HepG2 (cell line): Measurements from ENCODE around the gene ABAT. TPM values are rescaled to one million over a fixed set of nuclear protein-coding genes. Genes with fewer than 3 reads are reported as not detected.

Experiments
- GATAD1 ChIP-seq: IDR thresholded peaks from 2 replicates; pipeline ENCODE4 v1.6.1; 2016; ENCODE audit warnings: missing genetic modification reagents, missing compliant biosample characterization
- HNRNPH1 ChIP-seq: fragments of 200-400 bp; formaldehyde crosslinking; optimal IDR thresholded peaks from 2 replicates; pipeline ENCODE3; 2017; ENCODE audit warnings: mild to moderate bottlenecking, low read depth, low read length
- HOXA5 ChIP-seq: sonication (generic); formaldehyde crosslinking; IDR thresholded peaks from 2 replicates; pipeline ENCODE4 v1.4.0; 2020; ENCODE audit warnings: missing genetic modification reagents
- NFE2 ChIP-seq: sonication (generic); formaldehyde crosslinking; IDR thresholded peaks from 2 replicates; pipeline ENCODE4 v1.4.0; 2020; ENCODE audit warnings: missing genetic modification reagents
- RXRA ChIP-seq: sonication (generic); formaldehyde crosslinking; IDR thresholded peaks from 2 replicates; pipeline ENCODE4 v1.5.1; 2020; ENCODE audit warnings: missing genetic modification reagents
- SALL1 ChIP-seq: sonication (generic); formaldehyde crosslinking; IDR thresholded peaks from 2 replicates; pipeline ENCODE4 v1.8.0; 2022; ENCODE audit warnings: mild to moderate bottlenecking, missing genetic modification reagents
- SKIL ChIP-seq: sonication (generic); formaldehyde crosslinking; IDR thresholded peaks from 2 replicates; pipeline ENCODE4 v1.8.0; 2022; ENCODE audit warnings: missing genetic modification reagents, mild to moderate bottlenecking, moderate library complexity, borderline replicate concordance
- SOX5 ChIP-seq: IDR thresholded peaks from 2 replicates; pipeline ENCODE4 v1.6.1; 2016; ENCODE audit warnings: borderline replicate concordance
- TBX3 ChIP-seq: fragments of 450-650 bp; IDR thresholded peaks from 2 replicates; pipeline ENCODE4 v1.6.1; 2017; ENCODE audit warnings: antibody characterized with exemption, mild to moderate bottlenecking, inconsistent platforms, borderline replicate concordance
- TOPORS ChIP-seq: sonication (generic); formaldehyde crosslinking; IDR thresholded peaks from 2 replicates; pipeline ENCODE4 v1.8.0; 2023; ENCODE audit warnings: mild to moderate bottlenecking, missing genetic modification reagents
- U2AF2 ChIP-seq: fragments of 200-400 bp; formaldehyde crosslinking; IDR thresholded peaks from 2 replicates; pipeline ENCODE4 v1.6.1; 2017; ENCODE audit warnings: low read depth, mild to moderate bottlenecking, low read length
- ZNF253 ChIP-seq: sonication (generic); formaldehyde crosslinking; IDR thresholded peaks from 2 replicates; pipeline ENCODE4 v1.8.0; 2022; ENCODE audit warnings: mild to moderate bottlenecking, missing genetic modification reagents, borderline replicate concordance
- ZNF329 ChIP-seq: sonication (generic); formaldehyde crosslinking; IDR thresholded peaks from 2 replicates; pipeline ENCODE4 v1.9.0; 2021; ENCODE audit warnings: low read depth, mild to moderate bottlenecking, missing genetic modification reagents
- polyA plus RNA-seq, 8 experiments: library from polyadenylated mRNA; depleted of rRNA in 3 of 8; stranded (reverse) in 7 of 8; unstranded in 1 of 8; fragments of >200 nt; fragmentation: Illumina TruSeq in 4 of 8; extraction: Trizol in 4 of 8; gene quantifications; 2 replicates each; pipeline versions ENCODE4 v1.2.1 to v1.2.3, GENCODE V29; 2011 to 2016; ENCODE audit warnings: low read depth in 4 of 8, missing spikeins in 1 of 8, mixed read lengths in 1 of 8; ENCODE audit not compliant: insufficient read depth in 1 of 8
- total RNA-seq, 5 experiments: library from RNA; depleted of rRNA; stranded (reverse); fragments of >200 nt; fragmentation: Illumina TruSeq; extraction: Trizol; gene quantifications; 2 replicates each; pipeline ENCODE4 v1.2.3, GENCODE V29; 2016; ENCODE audit warnings: low read depth in 1 of 5
- TF ChIP-seq, protein P1 (sequence below): sonication (generic); formaldehyde crosslinking; IDR thresholded peaks from 2 replicates; pipeline ENCODE4 v1.5.0; 2020; ENCODE audit warnings: missing genetic modification reagents
- TF ChIP-seq, protein P2 (sequence below): sonication (generic); formaldehyde crosslinking; IDR thresholded peaks from 2 replicates; pipeline ENCODE4 v1.4.0; 2020; ENCODE audit warnings: missing genetic modification reagents
- TF ChIP-seq, protein P3 (sequence below): sonication (generic); formaldehyde crosslinking; IDR thresholded peaks from one replicate; pipeline ENCODE4 v1.5.1; 2020; ENCODE audit warnings: mild to moderate bottlenecking, missing genetic modification reagents; ENCODE audit errors: not compliant biosample characterization

Gene ABAT
- total and polyA plus RNA-seq, 2 of the 13 experiments (the other 11 are each of a cell fraction or from before 2014, with no cell fraction given): 47.6 to 97.3 TPM

GRCh38 chr16:8725513-8726178 lies 51.2 kb downstream of the ABAT start (continued):
- TF ChIP-seq, protein P1, sequence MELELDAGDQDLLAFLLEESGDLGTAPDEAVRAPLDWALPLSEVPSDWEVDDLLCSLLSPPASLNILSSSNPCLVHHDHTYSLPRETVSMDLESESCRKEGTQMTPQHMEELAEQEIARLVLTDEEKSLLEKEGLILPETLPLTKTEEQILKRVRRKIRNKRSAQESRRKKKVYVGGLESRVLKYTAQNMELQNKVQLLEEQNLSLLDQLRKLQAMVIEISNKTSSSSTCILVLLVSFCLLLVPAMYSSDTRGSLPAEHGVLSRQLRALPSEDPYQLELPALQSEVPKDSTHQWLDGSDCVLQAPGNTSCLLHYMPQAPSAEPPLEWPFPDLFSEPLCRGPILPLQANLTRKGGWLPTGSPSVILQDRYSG (CRISPR knock-in tag): no peak
- TF ChIP-seq HNRNPH1 (no peak), HOXA5 (CRISPR knock-in tag) (no peak), U2AF2 (no peak), ZNF253 (CRISPR knock-in tag) (no peak), RXRA (CRISPR knock-in tag) (no peak; the same call in 1 of the 2 replicates), TBX3 (no peak), GATAD1 (0 out of 2 replicates have a peak, but pooled peaks have one; percentile 19), SKIL (CRISPR knock-in tag) (no peak), TOPORS (CRISPR knock-in tag) (no peak), ZNF329 (CRISPR knock-in tag) (no peak), SOX5 (CRISPR knock-in tag) (peak; percentile 57; the same call in 1 of the 2 replicates), SALL1 (CRISPR knock-in tag) (no peak; the same call in 1 of the 2 replicates), NFE2 (CRISPR knock-in tag) (no peak)
- TF ChIP-seq, protein P2, sequence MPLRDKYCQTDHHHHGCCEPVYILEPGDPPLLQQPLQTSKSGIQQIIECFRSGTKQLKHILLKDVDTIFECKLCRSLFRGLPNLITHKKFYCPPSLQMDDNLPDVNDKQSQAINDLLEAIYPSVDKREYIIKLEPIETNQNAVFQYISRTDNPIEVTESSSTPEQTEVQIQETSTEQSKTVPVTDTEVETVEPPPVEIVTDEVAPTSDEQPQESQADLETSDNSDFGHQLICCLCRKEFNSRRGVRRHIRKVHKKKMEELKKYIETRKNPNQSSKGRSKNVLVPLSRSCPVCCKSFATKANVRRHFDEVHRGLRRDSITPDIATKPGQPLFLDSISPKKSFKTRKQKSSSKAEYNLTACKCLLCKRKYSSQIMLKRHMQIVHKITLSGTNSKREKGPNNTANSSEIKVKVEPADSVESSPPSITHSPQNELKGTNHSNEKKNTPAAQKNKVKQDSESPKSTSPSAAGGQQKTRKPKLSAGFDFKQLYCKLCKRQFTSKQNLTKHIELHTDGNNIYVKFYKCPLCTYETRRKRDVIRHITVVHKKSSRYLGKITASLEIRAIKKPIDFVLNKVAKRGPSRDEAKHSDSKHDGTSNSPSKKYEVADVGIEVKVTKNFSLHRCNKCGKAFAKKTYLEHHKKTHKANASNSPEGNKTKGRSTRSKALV: 0 out of 2 replicates have a peak, but pooled peaks have one; percentile 20
- TF ChIP-seq, protein P3, sequence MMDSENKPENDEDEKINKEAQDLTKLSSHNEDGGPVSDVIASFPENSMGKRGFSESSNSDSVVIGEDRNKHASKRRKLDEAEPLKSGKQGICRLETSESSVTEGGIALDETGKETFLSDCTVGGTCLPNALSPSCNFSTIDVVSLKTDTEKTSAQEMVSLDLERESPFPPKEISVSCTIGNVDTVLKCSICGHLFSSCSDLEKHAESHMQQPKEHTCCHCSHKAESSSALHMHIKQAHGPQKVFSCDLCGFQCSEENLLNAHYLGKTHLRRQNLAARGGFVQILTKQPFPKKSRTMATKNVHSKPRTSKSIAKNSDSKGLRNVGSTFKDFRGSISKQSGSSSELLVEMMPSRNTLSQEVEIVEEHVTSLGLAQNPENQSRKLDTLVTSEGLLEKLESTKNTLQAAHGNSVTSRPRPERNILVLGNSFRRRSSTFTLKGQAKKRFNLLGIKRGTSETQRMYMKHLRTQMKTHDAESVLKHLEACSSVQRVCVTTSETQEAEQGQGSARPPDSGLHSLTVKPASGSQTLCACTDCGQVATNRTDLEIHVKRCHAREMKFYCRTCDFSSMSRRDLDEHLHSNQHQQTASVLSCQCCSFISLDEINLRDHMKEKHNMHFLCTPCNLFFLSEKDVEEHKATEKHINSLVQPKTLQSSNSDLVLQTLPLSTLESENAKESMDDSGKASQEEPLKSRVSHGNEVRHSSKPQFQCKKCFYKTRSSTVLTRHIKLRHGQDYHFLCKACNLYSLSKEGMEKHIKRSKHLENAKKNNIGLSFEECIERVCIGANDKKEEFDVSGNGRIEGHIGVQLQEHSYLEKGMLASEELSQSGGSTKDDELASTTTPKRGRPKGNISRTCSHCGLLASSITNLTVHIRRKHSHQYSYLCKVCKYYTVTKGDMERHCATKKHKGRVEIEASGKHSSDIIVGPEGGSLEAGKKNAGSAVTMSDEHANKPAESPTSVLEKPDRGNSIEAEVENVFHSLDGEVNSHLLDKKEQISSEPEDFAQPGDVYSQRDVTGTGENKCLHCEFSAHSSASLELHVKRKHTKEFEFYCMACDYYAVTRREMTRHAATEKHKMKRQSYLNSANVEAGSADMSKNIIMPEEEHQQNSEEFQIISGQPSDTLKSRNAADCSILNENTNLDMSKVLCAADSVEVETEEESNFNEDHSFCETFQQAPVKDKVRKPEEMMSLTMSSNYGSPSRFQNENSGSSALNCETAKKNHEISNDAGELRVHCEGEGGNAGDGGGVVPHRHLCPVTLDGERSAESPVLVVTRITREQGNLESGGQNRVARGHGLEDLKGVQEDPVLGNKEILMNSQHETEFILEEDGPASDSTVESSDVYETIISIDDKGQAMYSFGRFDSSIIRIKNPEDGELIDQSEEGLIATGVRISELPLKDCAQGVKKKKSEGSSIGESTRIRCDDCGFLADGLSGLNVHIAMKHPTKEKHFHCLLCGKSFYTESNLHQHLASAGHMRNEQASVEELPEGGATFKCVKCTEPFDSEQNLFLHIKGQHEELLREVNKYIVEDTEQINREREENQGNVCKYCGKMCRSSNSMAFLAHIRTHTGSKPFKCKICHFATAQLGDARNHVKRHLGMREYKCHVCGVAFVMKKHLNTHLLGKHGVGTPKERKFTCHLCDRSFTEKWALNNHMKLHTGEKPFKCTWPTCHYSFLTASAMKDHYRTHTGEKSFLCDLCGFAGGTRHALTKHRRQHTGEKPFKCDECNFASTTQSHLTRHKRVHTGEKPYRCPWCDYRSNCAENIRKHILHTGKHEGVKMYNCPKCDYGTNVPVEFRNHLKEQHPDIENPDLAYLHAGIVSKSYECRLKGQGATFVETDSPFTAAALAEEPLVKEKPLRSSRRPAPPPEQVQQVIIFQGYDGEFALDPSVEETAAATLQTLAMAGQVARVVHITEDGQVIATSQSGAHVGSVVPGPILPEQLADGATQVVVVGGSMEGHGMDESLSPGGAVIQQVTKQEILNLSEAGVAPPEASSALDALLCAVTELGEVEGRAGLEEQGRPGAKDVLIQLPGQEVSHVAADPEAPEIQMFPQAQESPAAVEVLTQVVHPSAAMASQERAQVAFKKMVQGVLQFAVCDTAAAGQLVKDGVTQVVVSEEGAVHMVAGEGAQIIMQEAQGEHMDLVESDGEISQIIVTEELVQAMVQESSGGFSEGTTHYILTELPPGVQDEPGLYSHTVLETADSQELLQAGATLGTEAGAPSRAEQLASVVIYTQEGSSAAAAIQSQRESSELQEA (CRISPR knock-in tag): no peak
